PFSK-1 (cell line): ENCODE measurements around the gene FMNL1.

Source experiments
- FOXP2 ChIP-seq: optimal IDR thresholded peaks from 2 replicates; pipeline ENCODE3; 2011; ENCODE audit warnings: borderline replicate concordance, control low read depth, inconsistent platforms; ENCODE audit not compliant: insufficient read depth; ENCODE audit errors: extremely low read length, extremely low read depth
- POLR2AphosphoS5 ChIP-seq: IDR thresholded peaks from 2 replicates; pipeline ENCODE4 v1.6.1; 2012; ENCODE audit warnings: low read depth, mild to moderate bottlenecking, control low read depth, low read length, moderate library complexity
- SIN3A ChIP-seq: IDR thresholded peaks from 2 replicates; pipeline ENCODE4 v1.6.1; 2012; ENCODE audit warnings: mild to moderate bottlenecking, low read length, moderate library complexity, borderline replicate concordance; ENCODE audit not compliant: insufficient read depth
- TAF1 ChIP-seq: IDR thresholded peaks from 2 replicates; pipeline ENCODE4 v1.6.1; 2012; ENCODE audit warnings: low read length, control low read depth, borderline replicate concordance; ENCODE audit not compliant: insufficient read depth
- TF ChIP-seq, protein P1 (sequence below), 2 experiments: IDR thresholded peaks; 2 replicates each; pipeline versions ENCODE4 v1.6.1 to v1.8.0; 2011 to 2012; ENCODE audit warnings: low read depth in 2 of 2, low read length in 2 of 2, control low read depth in 1 of 2, inconsistent platforms in 1 of 2, mild to moderate bottlenecking in 1 of 2, moderate library complexity in 1 of 2; ENCODE audit not compliant: insufficient read depth in 1 of 2

Gene FMNL1

DNA sequence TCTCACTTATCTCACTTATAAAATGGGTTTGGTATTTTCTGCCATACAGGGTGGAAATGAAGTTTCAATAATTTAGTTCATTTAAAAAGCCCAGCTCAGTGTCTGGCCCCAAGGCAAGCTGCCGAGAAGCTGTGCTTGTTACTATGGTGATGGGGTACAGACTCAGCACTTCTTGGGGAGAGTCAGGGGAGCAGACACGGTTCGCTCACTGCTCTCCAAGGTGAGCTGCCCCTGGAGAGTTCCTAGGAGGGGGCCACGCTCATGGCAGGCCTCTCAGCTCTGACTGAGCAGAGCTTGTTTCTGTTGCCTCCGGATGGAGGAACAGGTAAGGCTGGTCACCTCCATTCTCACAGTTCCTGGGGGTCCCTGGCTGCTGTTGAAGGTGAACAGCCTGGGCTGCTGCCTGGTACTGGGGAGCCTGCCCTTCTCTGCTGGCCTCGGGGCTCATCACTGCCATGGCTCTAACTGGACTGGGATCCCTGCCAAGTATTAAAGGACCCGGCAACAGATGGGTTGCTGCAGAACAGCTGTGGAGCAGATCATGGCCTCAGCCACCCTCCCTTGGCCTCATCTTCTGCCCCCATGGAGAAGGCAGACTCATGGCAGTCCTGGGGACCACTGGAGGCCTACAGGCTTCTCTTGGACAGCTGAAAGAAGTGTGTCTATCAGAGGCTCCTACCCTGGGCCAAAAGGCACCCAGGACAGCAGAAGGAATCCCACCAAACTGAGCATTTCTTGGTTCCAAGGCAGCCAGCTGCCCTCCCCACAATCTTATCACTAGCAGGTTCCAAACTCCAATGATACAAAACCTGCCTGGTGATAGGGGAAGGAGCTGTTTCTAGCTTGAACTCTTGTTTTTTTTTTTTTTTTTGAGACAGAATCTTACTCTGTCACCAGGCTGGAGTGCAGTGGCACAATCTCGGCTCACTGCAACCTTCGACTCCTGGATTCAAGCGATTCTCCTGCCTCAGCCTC lies 66.1 kb downstream of the FMNL1 start:
- TF ChIP-seq SIN3A = no peak
- no peak for TF ChIP-seq TAF1
- TF ChIP-seq POLR2AphosphoS5 = no peak
- TF ChIP-seq, protein P1, sequence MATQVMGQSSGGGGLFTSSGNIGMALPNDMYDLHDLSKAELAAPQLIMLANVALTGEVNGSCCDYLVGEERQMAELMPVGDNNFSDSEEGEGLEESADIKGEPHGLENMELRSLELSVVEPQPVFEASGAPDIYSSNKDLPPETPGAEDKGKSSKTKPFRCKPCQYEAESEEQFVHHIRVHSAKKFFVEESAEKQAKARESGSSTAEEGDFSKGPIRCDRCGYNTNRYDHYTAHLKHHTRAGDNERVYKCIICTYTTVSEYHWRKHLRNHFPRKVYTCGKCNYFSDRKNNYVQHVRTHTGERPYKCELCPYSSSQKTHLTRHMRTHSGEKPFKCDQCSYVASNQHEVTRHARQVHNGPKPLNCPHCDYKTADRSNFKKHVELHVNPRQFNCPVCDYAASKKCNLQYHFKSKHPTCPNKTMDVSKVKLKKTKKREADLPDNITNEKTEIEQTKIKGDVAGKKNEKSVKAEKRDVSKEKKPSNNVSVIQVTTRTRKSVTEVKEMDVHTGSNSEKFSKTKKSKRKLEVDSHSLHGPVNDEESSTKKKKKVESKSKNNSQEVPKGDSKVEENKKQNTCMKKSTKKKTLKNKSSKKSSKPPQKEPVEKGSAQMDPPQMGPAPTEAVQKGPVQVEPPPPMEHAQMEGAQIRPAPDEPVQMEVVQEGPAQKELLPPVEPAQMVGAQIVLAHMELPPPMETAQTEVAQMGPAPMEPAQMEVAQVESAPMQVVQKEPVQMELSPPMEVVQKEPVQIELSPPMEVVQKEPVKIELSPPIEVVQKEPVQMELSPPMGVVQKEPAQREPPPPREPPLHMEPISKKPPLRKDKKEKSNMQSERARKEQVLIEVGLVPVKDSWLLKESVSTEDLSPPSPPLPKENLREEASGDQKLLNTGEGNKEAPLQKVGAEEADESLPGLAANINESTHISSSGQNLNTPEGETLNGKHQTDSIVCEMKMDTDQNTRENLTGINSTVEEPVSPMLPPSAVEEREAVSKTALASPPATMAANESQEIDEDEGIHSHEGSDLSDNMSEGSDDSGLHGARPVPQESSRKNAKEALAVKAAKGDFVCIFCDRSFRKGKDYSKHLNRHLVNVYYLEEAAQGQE (IDR thresholded peaks at IDR 0.05; ENCODE audit: insufficient read depth in 1 of 2, low read depth in 2 of 2, low read length in 2 of 2) = no peak
- TF ChIP-seq FOXP2 = no peak

DNA sequence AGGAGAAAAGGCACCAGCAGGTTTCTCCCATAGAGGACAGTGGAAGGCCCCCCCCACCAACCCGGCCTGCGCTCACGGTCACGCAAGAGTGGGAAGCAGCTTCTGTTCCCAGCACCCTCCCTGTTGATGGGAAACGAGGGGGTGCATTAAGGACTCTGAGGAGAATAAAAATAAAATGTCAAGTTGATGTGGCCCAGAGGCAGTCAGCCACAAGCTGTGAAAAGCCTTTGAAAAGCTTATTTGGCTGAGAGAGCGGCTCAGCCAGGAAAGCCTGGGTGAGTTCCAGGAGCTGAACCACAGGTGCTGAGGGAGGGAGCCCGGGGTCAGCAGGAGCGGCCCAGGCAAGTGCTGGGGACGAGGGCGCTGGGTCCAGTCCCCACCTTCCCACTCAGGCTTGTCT lies 67.1 kb downstream of the FMNL1 start:
- TF ChIP-seq SIN3A (no peak), TAF1 (no peak), POLR2AphosphoS5 (no peak), FOXP2 (no peak)
- TF ChIP-seq, protein P1 (IDR thresholded peaks at IDR 0.05; ENCODE audit: insufficient read depth in 1 of 2, low read depth in 2 of 2, low read length in 2 of 2) = no peak

DNA sequence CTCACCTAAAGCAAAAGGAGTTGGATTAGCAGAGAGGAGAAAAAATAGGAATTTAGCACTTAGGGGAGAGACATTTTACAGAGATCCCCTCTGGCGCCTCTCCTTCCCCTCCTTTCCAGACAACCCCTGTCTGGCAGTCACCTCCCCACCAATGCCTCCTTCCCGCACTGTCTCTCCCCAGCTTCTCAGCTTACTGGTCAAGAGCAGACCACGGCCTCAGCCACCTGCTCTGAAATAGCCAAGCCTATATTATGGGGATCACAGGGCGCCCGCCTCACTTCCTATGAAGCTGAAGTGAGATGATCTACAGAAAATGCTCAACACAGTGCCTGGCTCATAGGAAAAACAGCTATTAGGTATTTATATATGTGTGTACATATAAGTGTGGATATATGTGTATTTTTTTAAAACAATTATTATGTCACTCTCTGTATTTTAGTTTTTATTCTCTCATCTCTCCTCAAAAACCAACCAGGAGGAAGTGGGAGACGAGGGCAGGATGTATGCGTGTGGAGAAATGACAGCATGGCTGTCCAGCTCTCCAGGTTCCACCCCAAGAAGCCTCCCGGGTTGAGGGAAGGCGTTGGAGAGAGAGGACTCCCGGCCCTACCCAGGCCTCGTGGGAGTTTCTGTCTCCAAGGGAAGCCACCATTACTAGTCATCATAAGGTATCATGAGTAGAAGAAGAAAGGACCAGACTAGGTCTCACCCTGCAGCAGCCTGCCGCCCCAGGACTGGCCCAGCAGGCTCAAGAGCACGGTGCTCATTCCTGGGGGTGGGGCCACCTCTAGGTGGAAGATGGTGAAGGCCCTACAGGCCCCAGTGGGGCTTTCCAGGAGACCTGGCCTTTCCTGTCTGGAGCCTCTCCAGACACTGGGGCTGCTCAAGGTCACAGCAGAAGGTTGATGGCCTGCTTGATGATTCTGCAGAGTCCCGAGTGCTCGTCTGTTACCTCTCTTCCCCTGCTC lies 67.9 kb downstream of the FMNL1 start:
- TF ChIP-seq POLR2AphosphoS5 (no peak), SIN3A (no peak), FOXP2 (no peak), TAF1 (no peak)
- TF ChIP-seq, protein P1 (IDR thresholded peaks at IDR 0.05; ENCODE audit: insufficient read depth in 1 of 2, low read depth in 2 of 2, low read length in 2 of 2) = no peak

DNA sequence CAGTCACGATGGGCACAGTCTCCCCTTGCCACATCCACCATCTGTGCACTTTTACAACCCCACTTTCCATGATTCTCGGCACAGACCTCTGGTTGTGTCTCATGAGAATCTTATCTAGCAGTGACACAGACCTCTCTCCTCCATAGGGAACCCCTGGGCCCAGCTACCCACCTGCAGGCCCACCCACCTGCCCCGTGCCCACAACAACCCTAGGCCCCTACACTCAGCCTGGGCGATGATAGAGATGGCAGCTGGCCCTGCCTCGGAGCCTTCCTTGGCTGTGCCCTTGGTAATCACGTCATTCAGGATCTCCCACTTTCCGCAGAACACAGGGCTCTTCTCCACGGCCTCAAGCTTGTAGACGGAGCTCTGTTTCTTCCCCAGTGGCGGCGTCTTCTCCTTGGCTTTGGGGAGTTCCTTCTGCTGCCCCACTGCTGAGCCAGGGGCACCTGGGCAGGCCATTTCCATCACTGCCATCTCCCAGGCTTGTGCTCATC lies 68.6 kb downstream of the FMNL1 start:
- TF ChIP-seq SIN3A (no peak), POLR2AphosphoS5 (no peak), FOXP2 (no peak)
- TF ChIP-seq, protein P1 (IDR thresholded peaks at IDR 0.05; ENCODE audit: insufficient read depth in 1 of 2, low read depth in 2 of 2, low read length in 2 of 2) = no peak
